MCF 10A (cell line): ENCODE results near the gene GDAP2. TPM values are rescaled to one million over a fixed set of nuclear protein-coding genes. Genes with fewer than 3 reads are reported as not detected.

Experiments
- BruUV-seq: library from RNA; stranded (reverse); fragments of 400-500 nt; replicated peaks from 2 replicates; lab custom pipeline; 2021; lab: Mats Ljungman, UMichigan
- CTCF ChIA-PET: fragments of 300-600 bp; sonication (Branson Sonifier 250); formaldehyde crosslinking; extraction: SDS; loops from one replicate; lab custom pipeline; 2021; ENCODE audit warnings: antibody characterized with exemption, inconsistent platforms; lab: Yijun Ruan, JAX
- POLR2A ChIA-PET: fragments of 300-600, 350-650 bp; sonication (Branson Sonifier 250); formaldehyde crosslinking; extraction: SDS; loops from one replicate; lab custom pipeline; 2020; ENCODE audit warnings: antibody characterized with exemption, inconsistent platforms; lab: Yijun Ruan, JAX
- DNase-seq: peaks from one replicate; pipeline ENCODE4 v3.0.0-alpha.2; 2018; ENCODE audit not compliant: unreplicated experiment
- H3K27ac Mint-ChIP-seq: one replicate; pipeline ENCODE4 v1.8.0; 2022; ENCODE audit warnings: mild to moderate bottlenecking, low read depth, mixed read lengths; ENCODE audit not compliant: unreplicated experiment
- H3K27me3 Mint-ChIP-seq: one replicate; pipeline ENCODE4 v1.8.0; 2022; ENCODE audit warnings: mixed read lengths; ENCODE audit not compliant: insufficient read depth, unreplicated experiment
- H3K36me3 Mint-ChIP-seq: one replicate; pipeline ENCODE4 v1.8.0; 2022; ENCODE audit warnings: mild to moderate bottlenecking, moderate library complexity, mixed read lengths; ENCODE audit not compliant: insufficient read depth, unreplicated experiment
- H3K4me1 Mint-ChIP-seq: one replicate; pipeline ENCODE4 v1.8.0; 2022; ENCODE audit warnings: mixed read lengths; ENCODE audit not compliant: insufficient read depth, unreplicated experiment
- H3K4me3 Mint-ChIP-seq: one replicate; pipeline ENCODE4 v1.8.0; 2022; ENCODE audit warnings: mild to moderate bottlenecking, moderate library complexity, mixed read lengths; ENCODE audit not compliant: unreplicated experiment
- H3K9me3 Mint-ChIP-seq: one replicate; pipeline ENCODE4 v1.8.0; 2022; ENCODE audit warnings: mixed read lengths; ENCODE audit not compliant: unreplicated experiment
- intact Hi-C: fragments of 100-400 bp; cut with micrococcal nuclease; formaldehyde crosslinking; loops from 2 replicates; pipeline ENCODE4 v1.14.1; 2022
- total RNA-seq: library from RNA; stranded (reverse); gene quantifications from 2 replicates; pipeline ENCODE4 v1.2.3, GENCODE V29; 2022
- TF ChIP-seq, protein P1 (sequence below): fragments of 200-600 bp; IDR thresholded peaks from one replicate; pipeline ENCODE4 v1.8.0; 2022; ENCODE audit warnings: antibody characterized with exemption, mild to moderate bottlenecking; ENCODE audit not compliant: unreplicated experiment

Gene GDAP2
- total RNA-seq, 1 experiment from 2014 or later, result 27.3 TPM

DNA sequence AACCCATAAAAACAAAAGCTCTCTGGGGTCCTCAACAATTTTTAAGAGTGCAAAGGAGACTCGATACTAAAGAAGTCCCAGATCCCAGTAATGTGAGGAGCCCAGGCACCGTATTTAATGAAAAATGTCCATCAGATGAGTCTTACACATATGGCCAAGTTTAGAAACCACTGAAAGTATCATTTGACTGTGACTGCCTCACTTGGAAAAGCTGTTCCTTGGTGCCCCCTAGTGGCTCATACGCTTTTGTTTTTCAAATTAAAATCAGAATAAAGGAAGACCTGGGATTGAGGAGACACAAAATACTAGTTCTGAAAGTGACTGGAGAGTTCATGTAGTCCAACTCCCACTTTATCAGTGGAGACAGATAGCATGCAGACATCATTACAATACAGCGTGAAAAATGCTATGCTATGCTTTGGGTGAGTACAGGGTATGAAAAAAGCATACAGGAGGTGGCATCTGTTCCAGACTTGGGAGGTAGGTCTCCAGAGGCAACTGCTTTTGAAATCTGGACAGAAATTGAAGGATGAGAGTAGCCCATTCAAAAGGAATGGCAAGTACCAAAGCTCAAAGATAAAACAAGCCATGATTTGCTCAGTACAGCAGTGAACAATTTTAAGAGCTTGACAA lies 33.8 kb downstream of the GDAP2 start:
- H3K27ac Mint-ChIP-seq, result no peak overlapping the region
- H3K36me3 Mint-ChIP-seq, result peaks cover 42% of the 10 kb centered on the region
- peak; percentile 78 for DNase-seq
- POLR2A ChIA-PET, result interaction anchor here (0.6 to 1.2 kb wide), 5 partner anchors 11 to 241 kb away, joined by 3 to 4 read pairs (median 3); no protein-coding TSS in a partner anchor
- no peaks in the 10 kb centered on the region for H3K4me1 Mint-ChIP-seq
- intact Hi-C loops, result loop anchor here (1.0 to 5.0 kb wide), 6 partner anchors 68 to 528 kb away; partner anchors contain the start of gene MAN1A2
- TF ChIP-seq, protein P1, sequence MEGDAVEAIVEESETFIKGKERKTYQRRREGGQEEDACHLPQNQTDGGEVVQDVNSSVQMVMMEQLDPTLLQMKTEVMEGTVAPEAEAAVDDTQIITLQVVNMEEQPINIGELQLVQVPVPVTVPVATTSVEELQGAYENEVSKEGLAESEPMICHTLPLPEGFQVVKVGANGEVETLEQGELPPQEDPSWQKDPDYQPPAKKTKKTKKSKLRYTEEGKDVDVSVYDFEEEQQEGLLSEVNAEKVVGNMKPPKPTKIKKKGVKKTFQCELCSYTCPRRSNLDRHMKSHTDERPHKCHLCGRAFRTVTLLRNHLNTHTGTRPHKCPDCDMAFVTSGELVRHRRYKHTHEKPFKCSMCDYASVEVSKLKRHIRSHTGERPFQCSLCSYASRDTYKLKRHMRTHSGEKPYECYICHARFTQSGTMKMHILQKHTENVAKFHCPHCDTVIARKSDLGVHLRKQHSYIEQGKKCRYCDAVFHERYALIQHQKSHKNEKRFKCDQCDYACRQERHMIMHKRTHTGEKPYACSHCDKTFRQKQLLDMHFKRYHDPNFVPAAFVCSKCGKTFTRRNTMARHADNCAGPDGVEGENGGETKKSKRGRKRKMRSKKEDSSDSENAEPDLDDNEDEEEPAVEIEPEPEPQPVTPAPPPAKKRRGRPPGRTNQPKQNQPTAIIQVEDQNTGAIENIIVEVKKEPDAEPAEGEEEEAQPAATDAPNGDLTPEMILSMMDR, result peak; percentile 69
- H3K9me3 Mint-ChIP-seq, result no peaks in the 10 kb centered on the region
- CTCF ChIA-PET, result interaction anchor here (0.5 to 5.3 kb wide), 45 partner anchors 11 to 1756 kb away, joined by 3 to 39 read pairs (median 4); partner anchors contain the start of gene TENT5C
- no peak overlapping the region for H3K4me3 Mint-ChIP-seq
- BruUV-seq, result no TSS peak
- H3K27me3 Mint-ChIP-seq, result no peaks in the 10 kb centered on the region

DNA sequence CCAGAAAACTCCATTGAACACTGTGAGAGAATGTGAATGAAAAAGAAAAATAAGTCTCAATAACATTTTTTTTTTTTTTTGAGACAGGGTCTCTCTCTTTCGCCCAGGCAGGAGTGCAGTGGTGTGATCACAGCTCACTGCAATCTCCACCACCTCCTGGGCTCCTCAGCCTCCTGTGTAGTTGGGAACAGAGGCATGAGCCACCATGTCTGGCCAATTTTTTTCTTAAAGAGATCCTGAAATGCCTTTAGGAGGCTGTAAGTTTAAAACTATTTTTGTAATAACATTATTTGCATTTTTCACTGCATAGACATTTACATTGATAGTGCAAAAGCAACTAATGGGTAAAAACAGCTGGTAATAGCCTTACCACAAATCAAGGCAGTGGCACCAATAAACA lies 35.3 kb downstream of the GDAP2 start:
- H3K4me3 Mint-ChIP-seq, result no peak overlapping the region
- no peaks in the 10 kb centered on the region for H3K4me1 Mint-ChIP-seq
- intact Hi-C loops, result no loop called here
- ChIA-PET CTCF (interaction anchor here (0.7 to 5.3 kb wide), 17 partner anchors 12 to 1473 kb away, joined by 3 to 39 read pairs (median 4); no protein-coding TSS in a partner anchor), POLR2A (interaction anchor here (0.9 kb wide), 1 partner anchor 380 kb away, joined by 3 read pairs; no protein-coding TSS in a partner anchor)
- no peak for DNase-seq
- H3K27me3 Mint-ChIP-seq, result no peaks in the 10 kb centered on the region
- no TSS peak for BruUV-seq
- H3K36me3 Mint-ChIP-seq, result peaks cover 34% of the 10 kb centered on the region
- TF ChIP-seq, protein P1, result no peak
- no peak overlapping the region for H3K27ac Mint-ChIP-seq
- no peaks in the 10 kb centered on the region for H3K9me3 Mint-ChIP-seq

DNA sequence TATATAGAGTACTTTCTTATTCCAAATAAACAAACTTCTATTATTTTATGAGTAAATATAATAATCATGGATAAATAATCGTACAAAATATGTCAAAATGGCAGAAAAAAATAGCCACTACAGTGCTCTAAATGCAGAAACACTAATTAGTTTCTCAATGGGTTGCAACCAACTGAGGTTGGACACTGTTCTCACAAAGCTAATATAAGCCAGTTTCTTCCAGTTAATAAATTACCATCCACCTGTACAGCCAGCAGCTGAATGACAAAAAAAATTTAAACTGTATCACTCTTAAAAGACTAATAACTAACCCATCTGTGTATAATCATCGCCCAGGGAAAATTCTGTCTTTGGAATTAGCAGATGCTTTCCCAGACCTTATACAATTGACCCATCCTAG lies 36.9 kb downstream of the GDAP2 start:
- no TSS peak for BruUV-seq
- H3K27me3 Mint-ChIP-seq, result no peaks in the 10 kb centered on the region
- DNase-seq, result no peak
- ChIA-PET CTCF (interaction anchor here (0.7 to 5.3 kb wide), 4 partner anchors 134 to 358 kb away, joined by 3 to 35 read pairs (median 19); no protein-coding TSS in a partner anchor), POLR2A (interaction anchor here (1.6 kb wide), 1 partner anchor 13 kb away, joined by 3 read pairs; no protein-coding TSS in a partner anchor)
- no peaks in the 10 kb centered on the region for H3K9me3 Mint-ChIP-seq
- no peak overlapping the region for H3K27ac Mint-ChIP-seq
- no peak overlapping the region for H3K4me3 Mint-ChIP-seq
- intact Hi-C loops, result no loop called here
- H3K36me3 Mint-ChIP-seq, result peaks cover 18% of the 10 kb centered on the region
- H3K4me1 Mint-ChIP-seq, result no peaks in the 10 kb centered on the region
- TF ChIP-seq, protein P1, result no peak

DNA sequence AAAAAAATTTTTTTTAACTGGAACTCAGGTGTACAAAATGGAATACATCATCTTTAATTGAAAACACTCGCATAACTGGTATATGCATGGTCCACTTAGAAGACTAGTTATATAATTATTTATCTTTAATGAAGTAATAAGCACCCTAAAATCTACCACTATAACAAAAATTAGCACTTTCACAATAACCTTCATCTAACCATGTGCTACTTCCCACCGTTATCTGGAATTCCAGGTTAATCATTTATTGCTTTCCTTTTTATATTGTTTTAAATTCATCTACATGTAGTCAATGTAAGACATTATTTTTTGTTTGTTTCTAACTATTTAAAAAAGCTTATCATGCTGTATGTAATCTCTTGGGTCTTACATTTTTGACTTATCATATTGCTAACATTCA lies 39.0 kb downstream of the GDAP2 start:
- Mint-ChIP-seq H3K4me3 (no peak overlapping the region), H3K9me3 (no peaks in the 10 kb centered on the region), H3K27ac (no peak overlapping the region), H3K4me1 (peaks cover 6% of the 10 kb centered on the region), H3K27me3 (no peaks in the 10 kb centered on the region), H3K36me3 (peaks cover 9% of the 10 kb centered on the region)
- no TSS peak for BruUV-seq
- no peak for DNase-seq
- ChIA-PET POLR2A (no interaction called here), CTCF (no interaction called here)
- TF ChIP-seq, protein P1, result no peak
- intact Hi-C loops, result no loop called here
